ENCODE data around the gene ZCCHC7. TPM values are rescaled to one million over a fixed set of nuclear protein-coding genes. Genes with fewer than 3 reads are reported as not detected.

ZCCHC7 gene
- total and polyA plus RNA-seq, 9 of the 15 experiments (the other 6 are each of a cell fraction or from before 2014, with no cell fraction given): 34.1 to 68.9 (median 48.8) TPM

DNA sequence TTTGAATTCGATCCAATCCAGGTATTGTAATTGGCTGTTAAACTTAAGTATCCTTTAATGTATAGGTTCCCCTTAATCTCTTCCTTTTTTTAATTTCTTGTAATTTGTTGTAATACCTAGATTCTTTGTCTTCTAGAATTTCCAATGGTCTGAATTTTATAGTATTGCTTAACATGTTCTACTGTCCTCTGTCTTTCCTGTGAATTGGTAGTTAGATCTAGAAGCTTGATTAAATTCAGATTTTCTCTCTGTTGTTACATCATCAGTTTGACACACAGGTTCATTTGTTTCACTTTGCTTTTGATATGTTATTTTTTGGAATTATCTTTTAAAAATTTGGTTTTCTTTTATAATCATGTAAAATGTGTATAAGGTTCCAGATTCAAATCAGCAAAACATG lies 13.8 kb downstream of the ZCCHC7 start:
- intact Hi-C loops (cut with micrococcal nuclease): no loop called here
- Histone ChIP-seq H3K4me3 (no peak overlapping the region), H3K9me3 (replicated peaks; ENCODE audit: control insufficient read depth, insufficient read depth, low read depth, low read length) (no peaks in the 10 kb centered on the region), H3K79me2 (ENCODE audit: control insufficient read depth, insufficient read depth, low read length) (peaks cover 83% of the 10 kb centered on the region), H3K9ac (ENCODE audit: insufficient read depth in 1 of 2, low read depth in 2 of 2, low read length in 2 of 2) (no peak overlapping the region), H3K27me3 (ENCODE audit: control insufficient read depth in 2 of 2, insufficient read depth in 2 of 2, low read length in 2 of 2) (no peaks in the 10 kb centered on the region), H3K4me1 (replicated peaks in 1 of 2; ENCODE audit: control insufficient read depth in 2 of 2, insufficient read depth in 2 of 2, low read length in 2 of 2) (peaks cover 0 to 6% of the 10 kb centered on the region in 2 experiments; a peak in 1 of 5 replicates), H3K27ac (ENCODE audit: extremely low read depth, low read depth, low read length) (no peak overlapping the region), H3K36me3 (ENCODE audit: control insufficient read depth, insufficient read depth, low read length) (peaks cover 63% of the 10 kb centered on the region; the same call in 2 of the 3 replicates), H2AFZ (ENCODE audit: low read depth, low read length) (no peak overlapping the region), H4K20me1 (replicated peaks; ENCODE audit: control insufficient read depth, insufficient read depth, low read length) (no peaks in the 10 kb centered on the region), H3K9me1 (ENCODE audit: control insufficient read depth, insufficient read depth, low read length) (no peaks in the 10 kb centered on the region), H3K4me2 (ENCODE audit: insufficient read depth, low read length) (no peak overlapping the region)
- 100% methylated on average over 1 of the region's 1 CpG for WGBS (ENCODE audit: insufficient coverage, low coverage, missing lambda C conversion rate)
- no peak for FAIRE-seq
- no peak for ATAC-seq
- DNase-seq (ENCODE audit: extremely low read depth in 1 of 4, low spot score in 3 of 4): no peak
- CTCF ChIA-PET (ENCODE audit: low intra/inter-chr PET ratio): no interaction called here
- POLR2A ChIA-PET: interaction anchor here (0.9 to 2.4 kb wide), 3 partner anchors 8 to 14 kb away, joined by 3 to 13 read pairs (median 3); partner anchors contain the start of gene ZCCHC7
- BruUV-seq (replicated peaks): no TSS peak
- in situ Hi-C loops (cut with MboI): no loop called here
- no peak for TF ChIP-seq MCM2 (IDR thresholded peaks at IDR 0.05; ENCODE audit: low read depth)
- TF ChIP-seq, protein P1, sequence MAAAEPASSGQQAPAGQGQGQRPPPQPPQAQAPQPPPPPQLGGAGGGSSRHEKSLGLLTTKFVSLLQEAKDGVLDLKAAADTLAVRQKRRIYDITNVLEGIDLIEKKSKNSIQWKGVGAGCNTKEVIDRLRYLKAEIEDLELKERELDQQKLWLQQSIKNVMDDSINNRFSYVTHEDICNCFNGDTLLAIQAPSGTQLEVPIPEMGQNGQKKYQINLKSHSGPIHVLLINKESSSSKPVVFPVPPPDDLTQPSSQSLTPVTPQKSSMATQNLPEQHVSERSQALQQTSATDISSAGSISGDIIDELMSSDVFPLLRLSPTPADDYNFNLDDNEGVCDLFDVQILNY (CRISPR knock-in tag; IDR thresholded peaks at IDR 0.05): no peak
- TF ChIP-seq, protein P2, sequence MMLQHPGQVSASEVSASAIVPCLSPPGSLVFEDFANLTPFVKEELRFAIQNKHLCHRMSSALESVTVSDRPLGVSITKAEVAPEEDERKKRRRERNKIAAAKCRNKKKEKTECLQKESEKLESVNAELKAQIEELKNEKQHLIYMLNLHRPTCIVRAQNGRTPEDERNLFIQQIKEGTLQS (IDR thresholded peaks at IDR 0.05): peak; percentile 85
- TF ChIP-seq, protein P2 (CRISPR knock-in tag; conservative IDR thresholded peaks at IDR 0.05): no peak
- TF ChIP-seq ZNF696 (CRISPR knock-in tag; conservative IDR thresholded peaks at IDR 0.05): no peak
- TF ChIP-seq TOE1 (IDR thresholded peaks at IDR 0.05; ENCODE audit: borderline replicate concordance): no peak
- no peak for TF ChIP-seq TOE1 (CRISPR knock-in tag; IDR thresholded peaks at IDR 0.05; ENCODE audit: borderline replicate concordance, low read depth)
- TF ChIP-seq HCFC1 (IDR thresholded peaks at IDR 0.05; ENCODE audit: low read depth, low read length): no peak
- no peak for TF ChIP-seq ZNF23 (CRISPR knock-in tag; IDR thresholded peaks at IDR 0.05)
- no peak for TF ChIP-seq HDGF (IDR thresholded peaks at IDR 0.05)
- TF ChIP-seq MYNN (IDR thresholded peaks at IDR 0.05): no peak
- no peak for TF ChIP-seq MYNN (CRISPR knock-in tag; IDR thresholded peaks at IDR 0.05)
- TF ChIP-seq ZNF644 (tag; IDR thresholded peaks at IDR 0.05; ENCODE audit: low read depth): no peak
- no peak for TF ChIP-seq MYC (IDR thresholded peaks at IDR 0.05; ENCODE audit: low read depth, low read length)
- TF ChIP-seq MYC (CRISPR knock-in tag; IDR thresholded peaks at IDR 0.05; ENCODE audit: borderline replicate concordance, low read depth): no peak
- no peak for TF ChIP-seq KLF6 (CRISPR knock-in tag; IDR thresholded peaks at IDR 0.05; ENCODE audit: borderline replicate concordance)
- TF ChIP-seq FOXP1 (CRISPR knock-in tag; IDR thresholded peaks at IDR 0.05): no peak
- TF ChIP-seq CCNT2 (IDR thresholded peaks at IDR 0.05; ENCODE audit: borderline replicate concordance, extremely low read depth, insufficient read length, low read depth, low read length): no peak
- no peak for TF ChIP-seq HNRNPLL (IDR thresholded peaks at IDR 0.05; ENCODE audit: low read depth, low read length, poor library complexity, severe bottlenecking)
- peak; percentile 75 for TF ChIP-seq CEBPB (tag; IDR thresholded peaks at IDR 0.05)
- TF ChIP-seq CEBPG (CRISPR knock-in tag; IDR thresholded peaks at IDR 0.05): no peak
- peak; percentile 74 to 88 for TF ChIP-seq CEBPG (tag; conservative IDR thresholded peaks at IDR 0.05 in 1 of 2, IDR thresholded peaks at IDR 0.05 in 1 of 2)
- TF ChIP-seq HDAC2 (IDR thresholded peaks at IDR 0.05): no peak
- no peak for TF ChIP-seq DLX4 (CRISPR knock-in tag; IDR thresholded peaks at IDR 0.05)
- no peak for TF ChIP-seq SUPT5H (IDR thresholded peaks at IDR 0.05)
